GM12878 (cell line): ENCODE results near the gene DCBLD1. TPM values are rescaled to one million over a fixed set of nuclear protein-coding genes. Genes with fewer than 3 reads are reported as not detected.

Experiments
- ATAC-seq: fragments of 200-7000 bp; cut with Tn5 transposase; 3 replicates; pipeline ENCODE4 v1.9.1; 2020; ENCODE audit warnings: mild to moderate bottlenecking, moderate library complexity
- BruUV-seq: library from RNA; stranded (reverse); fragments of 400-500 nt; replicated peaks from 2 replicates; lab custom pipeline; 2021; lab: Mats Ljungman, UMichigan
- CTCF ChIA-PET: fragments of 300-600 bp; sonication (Branson Sonifier 250); formaldehyde crosslinking; extraction: SDS; loops from one replicate; lab custom pipeline; 2021; ENCODE audit warnings: inconsistent platforms; lab: Yijun Ruan, JAX
- POLR2A ChIA-PET: fragments of 350-600 bp; formaldehyde crosslinking; extraction: SDS; loops from one replicate; lab custom pipeline; 2021; ENCODE audit warnings: inconsistent platforms; lab: Charles Lee
- RAD21 ChIA-PET: fragments of 300-600 bp; sonication (Branson Sonifier 250); formaldehyde crosslinking; loops from one replicate; lab custom pipeline; 2023; ENCODE audit warnings: antibody characterized with exemption; ENCODE audit not compliant: unreplicated experiment; lab: Charles Lee
- SMC1A ChIA-PET: fragments of 300-600 bp; sonication (Branson Sonifier 250); formaldehyde crosslinking; loops from one replicate; lab custom pipeline; 2023; ENCODE audit not compliant: unreplicated experiment, uncharacterized antibody; lab: Charles Lee
- DNase-seq: peaks from one replicate; pipeline ENCODE4 v3.0.0-alpha.2; 2011; ENCODE audit warnings: low read depth, low spot score
- FAIRE-seq: peaks from 3 replicates; lab custom pipeline; 2011; peaks lifted over from hg19 to GRCh38; lab: Jason Lieb, UNC
- H2AFZ ChIP-seq: 2 replicates; pipeline ENCODE4 v1.6.0; 2011; ENCODE audit warnings: low read depth, low read length, control low read depth; ENCODE audit not compliant: control insufficient read depth
- H3K27ac ChIP-seq: 2 replicates; pipeline ENCODE4 v1.5.1; 2011; ENCODE audit warnings: control low read depth; ENCODE audit not compliant: control insufficient read depth, insufficient read depth
- H3K27me3 ChIP-seq, 2 experiments: replicated peaks in 1 of 2; 2 replicates each; pipeline versions ENCODE4 v1.6.0 to v1.6.1; 2011; ENCODE audit warnings: low read length in 1 of 2; ENCODE audit not compliant: control insufficient read depth in 2 of 2, insufficient read depth in 2 of 2
- H3K36me3 ChIP-seq, 2 experiments: 2 replicates each; pipeline ENCODE4 v1.5.1; 2011; ENCODE audit warnings: low read length in 1 of 2; ENCODE audit not compliant: control insufficient read depth in 2 of 2, insufficient read depth in 2 of 2
- H3K4me1 ChIP-seq: 2 replicates; pipeline ENCODE4 v1.6.1; 2011; ENCODE audit warnings: mild to moderate bottlenecking, low read length, moderate library complexity, mixed read lengths; ENCODE audit not compliant: control insufficient read depth, insufficient read depth
- H3K4me2 ChIP-seq: 2 replicates; pipeline ENCODE4 v1.6.0; 2011; ENCODE audit warnings: control low read depth; ENCODE audit not compliant: control insufficient read depth, insufficient read depth
- H3K4me3 ChIP-seq: fragments of 200-600 bp; sonication (generic); 2 replicates; pipeline ENCODE4 v1.5.1; 2016
- H3K79me2 ChIP-seq: 2 replicates; pipeline ENCODE4 v1.6.0; 2011; ENCODE audit warnings: low read length; ENCODE audit not compliant: control insufficient read depth, insufficient read depth
- H3K9ac ChIP-seq: 2 replicates; pipeline ENCODE4 v1.8.0; 2011; ENCODE audit warnings: low read length, control low read depth, mixed read lengths; ENCODE audit not compliant: control insufficient read depth, insufficient read depth
- H3K9me3 ChIP-seq: replicated peaks from 3 replicates; pipeline ENCODE4 v1.5.1; 2011; ENCODE audit warnings: mild to moderate bottlenecking, low read length; ENCODE audit not compliant: control insufficient read depth, insufficient read depth
- H4K20me1 ChIP-seq: 2 replicates; pipeline ENCODE4 v1.6.0; 2011; ENCODE audit not compliant: control insufficient read depth, insufficient read depth
- CBX3 ChIP-seq: fragments of 200-600 bp; sonication (generic); IDR thresholded peaks from 2 replicates; pipeline ENCODE4 v1.6.1; 2016; ENCODE audit warnings: low read depth, borderline replicate concordance
- FOS ChIP-seq: IDR thresholded peaks from 3 replicates; pipeline ENCODE4 v1.6.1; 2011; ENCODE audit warnings: borderline replicate concordance; ENCODE audit not compliant: insufficient read length; ENCODE audit errors: extremely low read depth
- NR2C2 ChIP-seq: IDR thresholded peaks from 2 replicates; pipeline ENCODE4 v1.6.1; 2011; ENCODE audit warnings: borderline replicate concordance, low read depth; ENCODE audit not compliant: control insufficient read depth, insufficient read length
- TARDBP ChIP-seq: IDR thresholded peaks from 2 replicates; pipeline ENCODE4 v1.6.1; 2016; ENCODE audit warnings: borderline replicate concordance
- ZNF384 ChIP-seq: IDR thresholded peaks from 2 replicates; pipeline ENCODE4 v1.6.1; 2012; ENCODE audit warnings: low read depth, mild to moderate bottlenecking, low read length, improper control_type of control experiment, borderline replicate concordance
- WGBS: methylation state at CpG from one replicate; pipeline ENCODE4 v1.1.6; 2016; ENCODE audit warnings: low lambda C conversion rate; ENCODE audit not compliant: insufficient replicate concordance, insufficient coverage; ENCODE audit errors: missing lambda C conversion rate; 5-methylcytosine and 5-hydroxymethylcytosine counted together
- in situ Hi-C: fragments of 300-500 bp; cut with MboI; formaldehyde crosslinking; loops from 9 replicates; pipeline ENCODE4 v1.14.3; 2018; ENCODE audit warnings: mixed read lengths
- intact Hi-C: fragments of 100-400 bp; cut with micrococcal nuclease; formaldehyde crosslinking; loops from one replicate; pipeline ENCODE4 v1.14.2; 2022; ENCODE audit not compliant: unreplicated experiment
- polyA plus RNA-seq, 11 experiments: library from polyadenylated mRNA; depleted of rRNA in 4 of 11; unstranded in 6 of 11; stranded (reverse) in 5 of 11; fragments of >200 nt; fragmentation: Nextera tagmentation in 4 of 11; fragmentation: Illumina TruSeq in 1 of 11; extraction: Ambion mirVana in 4 of 11; extraction: Trizol in 1 of 11; gene quantifications; 1 replicate in 1 of 11; 2 replicates in 10 of 11; pipeline versions ENCODE4 v1.2.1 to v1.2.3, GENCODE V29; 2011 to 2016; ENCODE audit warnings: inconsistent platforms in 2 of 11, missing spikeins in 2 of 11, low read depth in 1 of 11
- total RNA-seq, 4 experiments: library from RNA; depleted of rRNA in 3 of 4; stranded (reverse); fragments of >200 nt in 3 of 4; fragmentation: Illumina TruSeq in 1 of 4; extraction: Trizol in 1 of 4; gene quantifications; 2 replicates each; pipeline versions ENCODE4 v1.2.1 to v1.2.3, GENCODE V29; 2013 to 2021

The DCBLD1 gene
- total and polyA plus RNA-seq, 10 of the 15 experiments (the other 5 are each of a cell fraction or from before 2014, with no cell fraction given), result 0.92 to 9.2 (median 8.3) TPM

GRCh38 chr6:117459204-117459944 is 23.1 kb upstream of the DCBLD1 start:
- no peak overlapping the region for H3K9ac ChIP-seq
- in situ Hi-C loops (loop anchor here (10.0 kb wide), 1 partner anchor 375 kb away; no protein-coding TSS in a partner anchor), intact Hi-C loops (no loop called here)
- CTCF ChIA-PET, result no interaction called here
- no peak overlapping the region for H3K27ac ChIP-seq
- RAD21 ChIA-PET, result no interaction called here
- H2AFZ ChIP-seq, result no peak overlapping the region
- 35% methylated on average over 2 of the region's 2 CpGs for WGBS
- POLR2A ChIA-PET, result no interaction called here
- no peak overlapping the region for H3K4me3 ChIP-seq
- no peaks in the 10 kb centered on the region for H3K27me3 ChIP-seq
- no peaks in the 10 kb centered on the region for H3K4me1 ChIP-seq
- FAIRE-seq, result no peak
- SMC1A ChIA-PET, result interaction anchor here (1.0 to 1.2 kb wide), 2 partner anchors 9 kb away, joined by 3 read pairs; no protein-coding TSS in a partner anchor
- H3K79me2 ChIP-seq, result no peaks in the 10 kb centered on the region
- no peak overlapping the region for H3K4me2 ChIP-seq
- TF ChIP-seq CBX3 (no peak), TARDBP (no peak), FOS (no peak), ZNF384 (no peak), NR2C2 (no peak)
- TF ChIP-seq, all 136 proteins: peak for 0
- DNase-seq (no peak), ATAC-seq (no peak)
- Histone ChIP-seq H3K9me3 (no peaks in the 10 kb centered on the region), H3K36me3 (no peaks in the 10 kb centered on the region), H4K20me1 (no peaks in the 10 kb centered on the region)
- BruUV-seq, result no TSS peak
